Measurements from ENCODE around the gene HMGN2.

Gene HMGN2

DNA sequence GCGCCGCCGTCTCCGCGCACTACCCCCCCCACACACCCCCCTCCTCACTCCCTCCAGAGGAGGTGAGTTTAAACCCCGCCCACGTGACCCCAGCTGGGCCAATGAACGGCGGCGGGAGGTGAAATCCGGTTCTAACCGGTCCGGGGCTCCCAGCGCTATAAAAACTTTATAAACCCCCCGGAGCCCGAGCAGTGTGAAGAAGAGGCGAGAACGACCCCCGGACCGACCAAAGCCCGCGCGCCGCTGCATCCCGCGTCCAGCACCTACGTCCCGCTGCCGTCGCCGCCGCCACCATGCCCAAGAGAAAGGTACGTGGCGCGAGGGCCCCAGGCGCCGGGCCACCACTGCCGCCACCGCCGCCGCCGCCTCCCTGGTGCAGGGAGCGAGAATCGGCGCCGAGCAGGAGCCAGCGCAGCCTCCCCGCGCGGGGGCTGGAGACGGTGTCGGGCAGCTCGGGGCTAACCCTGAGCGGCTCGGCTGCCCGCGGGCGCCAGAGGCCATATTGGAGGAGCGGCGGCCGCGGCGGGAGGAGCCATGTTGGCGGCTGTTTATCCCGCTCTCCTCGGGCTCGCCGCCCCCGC, at the start of gene HMGN2:
Gene HMGN2 (plus strand): TSS at position 121 of the 581 bp plus-strand sequence. CDS start 173 bp downstream, at position 294.
- Histone ChIP-seq H3K4me1 (ENCODE audit: control insufficient read depth, insufficient read depth, low read length) (peaks cover 24% of the 10 kb centered on the region), H3K36me3 (ENCODE audit: control insufficient read depth, insufficient read depth, low read length) (peaks cover 18% of the 10 kb centered on the region)

DNA sequence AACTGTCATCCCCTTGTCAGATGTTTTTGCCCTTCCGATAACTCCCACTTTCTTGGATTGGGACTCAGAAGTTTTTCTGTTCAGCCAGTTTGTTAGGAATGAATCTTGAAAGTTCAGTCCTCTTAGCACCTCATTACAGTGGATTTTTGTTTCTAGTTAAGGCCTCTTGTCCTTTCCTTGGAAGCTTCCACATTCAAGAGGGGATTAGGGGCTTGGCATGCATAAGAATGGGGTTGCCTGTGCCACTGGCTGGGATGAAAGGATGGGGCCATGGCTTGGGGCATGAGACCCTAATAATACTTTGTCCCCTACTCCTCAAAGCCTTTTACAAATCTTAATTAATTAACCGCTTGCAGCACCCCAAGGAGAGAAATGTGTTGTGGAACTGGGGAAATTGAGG, 42.5 kb upstream of the HMGN2 start:
- H3K36me3 ChIP-seq (ENCODE audit: control insufficient read depth, insufficient read depth, low read length), result no peaks in the 10 kb centered on the region
- H3K9ac ChIP-seq (ENCODE audit: low read length), result no peak overlapping the region
- no peaks in the 10 kb centered on the region for H3K27me3 ChIP-seq (ENCODE audit: control insufficient read depth, insufficient read depth, low read length)
- peaks cover 15% of the 10 kb centered on the region for H3K4me1 ChIP-seq (ENCODE audit: control insufficient read depth, insufficient read depth, low read length)
- no peak overlapping the region for H3K4me3 ChIP-seq (ENCODE audit: low read length)
- no peaks in the 10 kb centered on the region for H3K9me3 ChIP-seq (ENCODE audit: control insufficient read depth, low read length)

More for the DNA sequence above, at the start of gene HMGN2:
- Histone ChIP-seq H3K27me3 (ENCODE audit: control insufficient read depth, insufficient read depth, low read length) (no peaks in the 10 kb centered on the region), H3K4me3 (ENCODE audit: low read length) (peak within 1 kb of the TSS; percentile 64), H3K9ac (ENCODE audit: low read length) (peak within 1 kb of the TSS; percentile 89), H3K9me3 (ENCODE audit: control insufficient read depth, low read length) (no peaks in the 10 kb centered on the region)

DNA sequence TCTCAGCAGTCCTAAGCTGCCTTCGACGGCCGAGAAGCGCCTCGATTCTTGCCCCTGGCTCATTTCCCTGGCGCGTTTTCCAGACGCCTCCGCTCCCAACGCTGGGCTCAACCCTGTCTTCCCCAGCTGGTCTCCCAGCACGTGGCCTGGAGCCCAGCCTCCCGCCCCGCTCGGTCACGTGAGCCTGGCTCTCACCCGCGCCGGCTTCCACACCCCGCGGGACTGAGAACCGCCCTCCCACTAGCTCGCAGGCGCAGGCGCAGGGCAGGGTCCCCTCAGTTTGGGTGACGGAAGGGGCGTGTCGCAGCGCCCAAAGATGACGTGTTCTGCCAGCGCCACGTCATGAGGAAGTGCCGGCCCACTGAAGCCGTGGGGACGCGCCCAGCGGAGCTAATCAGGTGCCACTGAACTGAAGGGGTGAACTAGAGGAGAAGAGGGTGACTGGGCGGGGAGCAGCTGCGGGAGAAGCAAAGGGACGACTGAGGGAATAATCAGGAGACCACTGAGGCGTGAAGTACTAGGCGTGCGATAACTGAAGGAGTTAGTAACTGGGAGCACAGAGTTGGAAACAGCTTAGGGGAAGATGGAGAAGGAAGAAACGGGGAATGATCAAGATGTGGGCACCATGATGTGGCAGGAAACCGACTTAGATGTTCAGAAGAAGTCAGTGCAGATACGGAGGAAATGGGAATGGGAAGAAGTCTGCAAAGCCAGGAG, 40.1 kb upstream of the HMGN2 start, which contains the start of gene DHDDS:
Gene DHDDS (plus strand): TSS at position 343 of the 717 bp plus-strand sequence. CDS start 625 bp downstream, outside the sequence.
- Histone ChIP-seq H3K36me3 (ENCODE audit: control insufficient read depth, insufficient read depth, low read length) (no peaks in the 10 kb centered on the region), H3K9me3 (ENCODE audit: control insufficient read depth, low read length) (no peaks in the 10 kb centered on the region), H3K4me1 (ENCODE audit: control insufficient read depth, insufficient read depth, low read length) (peaks cover 15% of the 10 kb centered on the region), H3K27me3 (ENCODE audit: control insufficient read depth, insufficient read depth, low read length) (no peaks in the 10 kb centered on the region), H3K9ac (ENCODE audit: low read length) (peak within 1 kb of the TSS; percentile 69), H3K4me3 (ENCODE audit: low read length) (peak within 1 kb of the TSS; percentile 64)

DNA sequence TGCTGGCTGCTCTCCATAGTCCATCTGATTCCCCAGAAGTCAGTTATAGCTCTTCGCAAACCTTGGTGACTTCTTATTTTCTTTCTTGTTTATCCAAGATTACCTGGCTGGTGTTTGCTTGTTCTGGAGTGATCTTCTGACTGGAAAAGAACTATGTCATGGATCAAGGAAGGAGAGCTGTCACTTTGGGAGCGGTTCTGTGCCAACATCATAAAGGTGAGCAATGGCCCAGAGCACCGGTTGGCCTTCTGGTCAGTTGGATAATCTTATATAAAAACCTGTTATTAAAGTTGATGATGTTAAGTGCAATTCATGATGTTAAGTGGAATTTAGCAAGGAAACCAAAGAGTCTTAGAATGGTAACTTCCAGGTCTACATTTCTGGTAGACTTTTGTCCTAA, 39.4 kb upstream of the HMGN2 start:
- H3K9ac ChIP-seq (ENCODE audit: low read length), result peak overlapping the region; percentile 69
- H3K9me3 ChIP-seq (ENCODE audit: control insufficient read depth, low read length), result no peaks in the 10 kb centered on the region
- H3K4me1 ChIP-seq (ENCODE audit: control insufficient read depth, insufficient read depth, low read length), result peaks cover 15% of the 10 kb centered on the region
- H3K36me3 ChIP-seq (ENCODE audit: control insufficient read depth, insufficient read depth, low read length), result no peaks in the 10 kb centered on the region
- H3K4me3 ChIP-seq (ENCODE audit: low read length), result peak overlapping the region; percentile 64
- no peaks in the 10 kb centered on the region for H3K27me3 ChIP-seq (ENCODE audit: control insufficient read depth, insufficient read depth, low read length)

DNA sequence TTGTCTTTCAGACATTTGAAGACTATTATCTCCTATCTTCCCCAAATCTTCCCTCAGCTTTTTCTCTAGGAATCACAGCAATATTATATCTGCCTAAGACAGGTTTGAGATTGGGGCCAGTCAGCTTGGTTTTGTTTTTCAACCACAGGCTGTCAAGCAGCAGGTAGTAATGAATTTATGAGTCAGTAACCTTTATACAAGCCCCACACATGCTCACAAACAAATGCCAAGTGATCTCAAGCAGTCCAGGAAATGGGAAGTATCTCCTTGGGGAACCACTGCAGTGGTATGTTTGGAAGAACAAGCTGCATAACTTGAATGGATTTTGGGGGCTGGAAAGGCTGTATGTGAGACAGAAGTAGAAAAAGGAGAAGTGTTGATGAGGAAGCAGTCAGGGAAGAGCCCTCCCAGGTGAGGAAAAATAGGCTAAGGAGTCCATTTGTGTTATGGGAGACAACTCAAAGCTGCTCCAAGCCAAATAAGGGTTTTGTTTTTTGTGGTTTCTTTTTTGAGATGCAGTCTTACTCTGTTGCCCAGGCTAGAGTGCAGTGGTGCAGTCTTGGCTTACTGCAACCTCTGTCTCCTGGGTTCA, 38.0 kb upstream of the HMGN2 start:
- no peak overlapping the region for H3K9ac ChIP-seq (ENCODE audit: low read length)
- no peaks in the 10 kb centered on the region for H3K36me3 ChIP-seq (ENCODE audit: control insufficient read depth, insufficient read depth, low read length)

DNA sequence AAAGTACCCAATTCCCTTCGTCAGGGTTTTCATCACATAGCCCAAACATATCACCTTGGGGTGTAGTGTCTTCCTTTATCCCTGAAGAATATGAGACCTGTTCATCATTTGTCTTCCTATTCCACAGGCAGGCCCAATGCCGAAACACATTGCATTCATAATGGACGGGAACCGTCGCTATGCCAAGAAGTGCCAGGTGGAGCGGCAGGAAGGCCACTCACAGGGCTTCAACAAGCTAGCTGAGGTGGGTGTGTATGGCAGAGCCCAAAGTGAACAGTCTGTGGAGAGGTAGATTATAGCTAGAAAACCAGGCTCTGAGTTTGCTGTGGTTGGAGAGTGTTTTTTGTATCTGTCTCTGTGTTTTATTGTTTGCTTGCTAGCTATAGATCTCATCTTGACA, 34.2 kb upstream of the HMGN2 start:
- Histone ChIP-seq H3K36me3 (ENCODE audit: control insufficient read depth, insufficient read depth, low read length) (peaks cover 6% of the 10 kb centered on the region), H3K9me3 (ENCODE audit: control insufficient read depth, low read length) (no peaks in the 10 kb centered on the region), H3K9ac (ENCODE audit: low read length) (no peak overlapping the region), H3K4me3 (ENCODE audit: low read length) (no peak overlapping the region), H3K4me1 (ENCODE audit: control insufficient read depth, insufficient read depth, low read length) (peaks cover 13% of the 10 kb centered on the region), H3K27me3 (ENCODE audit: control insufficient read depth, insufficient read depth, low read length) (no peaks in the 10 kb centered on the region)

More for the DNA sequence above, 38.0 kb upstream of the HMGN2 start:
- Histone ChIP-seq H3K4me1 (ENCODE audit: control insufficient read depth, insufficient read depth, low read length) (peaks cover 15% of the 10 kb centered on the region), H3K4me3 (ENCODE audit: low read length) (no peak overlapping the region), H3K9me3 (ENCODE audit: control insufficient read depth, low read length) (no peaks in the 10 kb centered on the region), H3K27me3 (ENCODE audit: control insufficient read depth, insufficient read depth, low read length) (no peaks in the 10 kb centered on the region)

DNA sequence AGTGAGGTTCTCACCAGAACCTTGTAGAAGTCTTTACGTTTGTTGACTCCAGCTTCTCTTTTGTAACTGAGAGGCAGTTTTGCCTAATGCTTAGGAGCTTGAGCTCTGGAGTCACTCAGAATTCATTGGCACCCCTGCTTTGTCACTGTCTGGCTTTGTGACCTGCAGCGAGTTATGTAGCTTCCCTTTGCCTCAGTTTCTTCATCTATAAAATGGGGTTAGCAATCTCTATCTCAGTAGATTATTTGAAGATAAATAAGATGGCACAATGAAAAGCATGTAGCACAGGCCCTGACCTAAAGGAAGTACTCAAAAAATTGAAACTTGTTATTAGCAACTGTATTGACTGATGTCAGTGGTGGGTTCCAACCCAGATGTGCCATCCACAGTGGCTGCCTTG, 32.0 kb upstream of the HMGN2 start:
- Histone ChIP-seq H3K36me3 (ENCODE audit: control insufficient read depth, insufficient read depth, low read length) (peaks cover 19% of the 10 kb centered on the region), H3K9me3 (ENCODE audit: control insufficient read depth, low read length) (no peaks in the 10 kb centered on the region), H3K4me3 (ENCODE audit: low read length) (no peak overlapping the region), H3K4me1 (ENCODE audit: control insufficient read depth, insufficient read depth, low read length) (no peaks in the 10 kb centered on the region), H3K9ac (ENCODE audit: low read length) (no peak overlapping the region), H3K27me3 (ENCODE audit: control insufficient read depth, insufficient read depth, low read length) (no peaks in the 10 kb centered on the region)

DNA sequence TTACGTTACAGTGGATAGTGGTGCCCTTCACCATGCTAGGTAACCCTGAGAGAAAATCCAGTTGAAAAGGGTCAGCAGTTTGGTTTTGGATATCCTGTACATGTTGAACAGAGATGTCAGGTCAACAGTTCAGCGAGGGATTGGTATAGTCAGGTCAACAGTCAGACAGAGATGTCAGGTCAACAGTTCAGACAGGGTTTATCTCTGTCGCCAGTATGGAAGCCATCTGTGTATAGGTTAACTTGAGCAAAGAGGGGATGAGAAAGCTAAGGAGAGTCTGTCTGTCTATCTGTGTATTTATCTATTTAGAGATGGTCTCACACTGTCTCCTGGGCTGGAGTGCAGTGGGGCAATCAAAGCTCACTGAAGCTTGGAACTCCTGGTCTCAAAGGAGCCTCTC, 22.4 kb upstream of the HMGN2 start:
- H3K9me3 ChIP-seq (ENCODE audit: control insufficient read depth, low read length), result no peaks in the 10 kb centered on the region
- no peak overlapping the region for H3K9ac ChIP-seq (ENCODE audit: low read length)
- no peak overlapping the region for H3K4me3 ChIP-seq (ENCODE audit: low read length)
- H3K36me3 ChIP-seq (ENCODE audit: control insufficient read depth, insufficient read depth, low read length), result peaks cover 11% of the 10 kb centered on the region
- H3K27me3 ChIP-seq (ENCODE audit: control insufficient read depth, insufficient read depth, low read length), result no peaks in the 10 kb centered on the region
- no peaks in the 10 kb centered on the region for H3K4me1 ChIP-seq (ENCODE audit: control insufficient read depth, insufficient read depth, low read length)

DNA sequence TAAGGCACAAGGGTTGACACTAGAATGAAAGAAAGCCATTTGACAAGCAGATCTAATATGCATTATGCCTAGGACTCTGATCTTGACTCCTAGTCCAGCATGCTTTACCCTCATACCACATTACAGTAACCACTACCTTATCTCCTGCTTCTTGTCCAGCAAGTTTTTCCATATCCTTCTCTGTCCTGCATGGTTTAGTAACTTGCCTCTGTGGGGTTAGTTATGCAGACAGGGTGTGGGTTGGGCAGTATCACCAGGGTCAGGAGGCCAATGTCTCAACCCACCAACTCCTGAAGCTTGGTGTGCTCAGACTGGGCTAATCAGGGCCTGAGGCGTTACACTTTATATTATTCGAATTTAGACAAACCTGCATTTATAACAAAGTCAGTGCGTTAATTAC, 21.3 kb upstream of the HMGN2 start:
- no peaks in the 10 kb centered on the region for H3K4me1 ChIP-seq (ENCODE audit: control insufficient read depth, insufficient read depth, low read length)
- peaks cover 12% of the 10 kb centered on the region for H3K36me3 ChIP-seq (ENCODE audit: control insufficient read depth, insufficient read depth, low read length)
- no peak overlapping the region for H3K4me3 ChIP-seq (ENCODE audit: low read length)
- H3K9me3 ChIP-seq (ENCODE audit: control insufficient read depth, low read length), result no peaks in the 10 kb centered on the region
- no peaks in the 10 kb centered on the region for H3K27me3 ChIP-seq (ENCODE audit: control insufficient read depth, insufficient read depth, low read length)
- no peak overlapping the region for H3K9ac ChIP-seq (ENCODE audit: low read length)

DNA sequence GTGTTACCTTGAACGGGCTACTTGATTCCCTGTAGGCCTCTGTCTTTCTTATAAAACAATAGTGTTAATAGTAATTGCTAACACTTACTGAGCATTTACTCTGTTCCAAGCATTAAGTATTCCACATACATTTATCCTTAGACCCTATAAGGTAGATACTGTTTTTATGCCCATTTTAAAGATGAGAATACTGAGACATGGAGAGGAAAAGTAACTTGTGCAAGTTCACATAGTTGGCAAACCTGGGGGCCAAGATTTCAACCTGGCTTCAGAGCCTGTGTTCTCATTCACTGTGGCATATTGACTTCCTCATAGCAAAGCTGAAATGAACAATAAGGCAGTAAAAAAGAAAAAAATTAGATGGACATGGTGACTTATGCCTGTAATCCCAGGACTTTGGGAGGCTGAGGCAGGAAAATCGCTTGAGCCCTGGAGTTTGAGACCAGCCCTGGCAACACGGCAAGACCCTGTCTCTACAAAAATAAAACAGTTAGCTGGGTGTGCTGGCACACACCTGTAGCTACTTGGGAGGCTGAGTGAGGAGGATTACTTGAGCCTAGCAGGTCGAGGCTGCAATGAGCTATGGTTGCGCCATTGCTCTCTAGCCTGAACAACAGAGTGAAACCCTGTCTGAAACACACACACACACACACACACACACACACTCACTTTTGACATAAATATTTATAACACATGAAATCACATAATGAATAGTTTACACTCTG, 19.6 kb upstream of the HMGN2 start:
- Histone ChIP-seq H3K9ac (ENCODE audit: low read length) (no peak overlapping the region), H3K36me3 (ENCODE audit: control insufficient read depth, insufficient read depth, low read length) (peaks cover 5% of the 10 kb centered on the region)

DNA sequence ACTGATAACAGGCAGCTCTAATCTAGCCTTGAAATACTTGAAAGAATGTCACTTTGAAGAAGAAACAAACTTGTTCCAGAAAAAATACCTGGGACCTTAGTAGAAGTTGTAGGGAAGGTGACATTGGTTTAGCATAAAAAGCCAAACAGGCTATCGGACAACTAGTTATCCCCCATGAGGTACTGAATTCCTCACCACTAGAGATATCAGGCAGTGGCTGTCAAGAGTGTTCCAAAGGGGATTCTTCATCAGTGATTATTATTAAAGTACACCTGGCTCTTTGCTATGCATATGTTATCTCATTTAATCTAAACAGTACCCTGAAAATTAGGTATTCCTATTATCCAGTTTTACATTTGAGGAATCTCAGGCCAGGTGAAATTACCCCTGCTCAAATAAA, 13.1 kb upstream of the HMGN2 start:
- no peaks in the 10 kb centered on the region for H3K4me1 ChIP-seq (ENCODE audit: control insufficient read depth, insufficient read depth, low read length)
- H3K36me3 ChIP-seq (ENCODE audit: control insufficient read depth, insufficient read depth, low read length), result peaks cover 12% of the 10 kb centered on the region
- H3K4me3 ChIP-seq (ENCODE audit: low read length), result no peak overlapping the region
- no peaks in the 10 kb centered on the region for H3K27me3 ChIP-seq (ENCODE audit: control insufficient read depth, insufficient read depth, low read length)
- no peak overlapping the region for H3K9ac ChIP-seq (ENCODE audit: low read length)
- no peaks in the 10 kb centered on the region for H3K9me3 ChIP-seq (ENCODE audit: control insufficient read depth, low read length)

More for the DNA sequence above, 19.6 kb upstream of the HMGN2 start:
- H3K27me3 ChIP-seq (ENCODE audit: control insufficient read depth, insufficient read depth, low read length), result no peaks in the 10 kb centered on the region
- H3K4me3 ChIP-seq (ENCODE audit: low read length), result no peak overlapping the region
- no peaks in the 10 kb centered on the region for H3K9me3 ChIP-seq (ENCODE audit: control insufficient read depth, low read length)
- H3K4me1 ChIP-seq (ENCODE audit: control insufficient read depth, insufficient read depth, low read length), result no peaks in the 10 kb centered on the region

DNA sequence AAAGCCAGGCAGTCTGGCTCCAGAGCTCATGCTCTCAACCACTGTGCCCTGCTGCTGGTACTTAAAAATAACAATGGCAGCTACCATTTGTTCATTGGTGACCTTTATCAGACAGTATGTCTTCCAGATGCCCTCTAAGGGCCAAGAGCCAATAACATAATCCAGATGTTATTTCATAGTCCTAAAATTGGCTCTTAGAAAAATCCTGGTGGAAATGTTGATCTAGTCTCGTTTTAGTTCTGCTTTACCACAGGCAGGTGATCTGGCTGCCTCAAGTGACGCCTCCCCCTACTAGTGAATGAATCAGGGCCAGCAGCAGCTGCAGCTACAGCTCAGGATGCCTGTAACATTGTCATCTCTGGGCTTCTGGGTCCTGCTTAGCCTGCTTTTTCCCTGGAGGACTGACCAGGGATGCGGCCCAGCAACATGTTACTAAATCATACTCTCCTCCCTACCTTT, 12.6 kb upstream of the HMGN2 start:
- no peaks in the 10 kb centered on the region for H3K4me1 ChIP-seq (ENCODE audit: control insufficient read depth, insufficient read depth, low read length)
- peaks cover 12% of the 10 kb centered on the region for H3K36me3 ChIP-seq (ENCODE audit: control insufficient read depth, insufficient read depth, low read length)
- H3K27me3 ChIP-seq (ENCODE audit: control insufficient read depth, insufficient read depth, low read length), result no peaks in the 10 kb centered on the region
- no peak overlapping the region for H3K9ac ChIP-seq (ENCODE audit: low read length)
- no peaks in the 10 kb centered on the region for H3K9me3 ChIP-seq (ENCODE audit: control insufficient read depth, low read length)
- H3K4me3 ChIP-seq (ENCODE audit: low read length), result no peak overlapping the region
